ENCODE results near the gene PLEKHG7. TPM values are rescaled to one million over a fixed set of nuclear protein-coding genes. Genes with fewer than 3 reads are reported as not detected.
A peak's percentile ranks its signal among the peaks of the same experiment; 100 is the strongest.

Gene PLEKHG7
- total and polyA plus RNA-seq, 2 experiments from 2014 or later, result not detected

GRCh38 chr12:92674500-92674899 is 28.3 kb upstream of the PLEKHG7 start:
- H3K27ac ChIP-seq, result no peak overlapping the region
- peaks cover 9% of the 10 kb centered on the region for H3K4me1 ChIP-seq (ENCODE audit: low read depth)
- H3K27me3 ChIP-seq, result no peaks in the 10 kb centered on the region
- no peaks in the 10 kb centered on the region for H3K9me3 ChIP-seq (ENCODE audit: low read depth)
- no peak for TF ChIP-seq CTCF (IDR thresholded peaks at IDR 0.05; ENCODE audit: low read depth, low read length)
- no peak overlapping the region for H3K4me3 ChIP-seq
- no peak for DNase-seq (ENCODE audit: low read depth in 1 of 2, low spot score in 1 of 2)
- H3K36me3 ChIP-seq, result no peaks in the 10 kb centered on the region

GRCh38 chr12:92675092-92675865 is 27.5 kb upstream of the PLEKHG7 start:
- Histone ChIP-seq H3K9me3 (ENCODE audit: low read depth) (no peaks in the 10 kb centered on the region), H3K4me1 (ENCODE audit: low read depth) (peaks cover 9% of the 10 kb centered on the region), H3K4me3 (no peak overlapping the region), H3K27me3 (no peaks in the 10 kb centered on the region), H3K36me3 (no peaks in the 10 kb centered on the region), H3K27ac (no peak overlapping the region)
- DNase-seq (ENCODE audit: low read depth in 1 of 2, low spot score in 1 of 2), result no peak
- no peak for TF ChIP-seq CTCF (IDR thresholded peaks at IDR 0.05; ENCODE audit: low read depth, low read length)

GRCh38 chr12:92676710-92677109 is 26.1 kb upstream of the PLEKHG7 start:
- no peak overlapping the region for H3K4me3 ChIP-seq
- H3K27ac ChIP-seq, result no peak overlapping the region
- no peaks in the 10 kb centered on the region for H3K9me3 ChIP-seq (ENCODE audit: low read depth)
- TF ChIP-seq CTCF (IDR thresholded peaks at IDR 0.05; ENCODE audit: low read depth, low read length), result no peak
- no peaks in the 10 kb centered on the region for H3K27me3 ChIP-seq
- H3K4me1 ChIP-seq (ENCODE audit: low read depth), result peaks cover 9% of the 10 kb centered on the region
- DNase-seq (ENCODE audit: low read depth in 1 of 2, low spot score in 1 of 2), result peak in 1 of 2 donors; percentile 7
- H3K36me3 ChIP-seq, result no peaks in the 10 kb centered on the region

- no peaks in the 10 kb centered on the region for H3K27me3 ChIP-seq
- no peak overlapping the region for H3K27ac ChIP-seq
- no peak overlapping the region for H3K4me3 ChIP-seq
- H3K36me3 ChIP-seq, result no peaks in the 10 kb centered on the region
- no peak for TF ChIP-seq CTCF (IDR thresholded peaks at IDR 0.05; ENCODE audit: low read depth, low read length)
- no peaks in the 10 kb centered on the region for H3K9me3 ChIP-seq (ENCODE audit: low read depth)
- no peaks in the 10 kb centered on the region for H3K4me1 ChIP-seq (ENCODE audit: low read depth)
- no peak for DNase-seq (ENCODE audit: low read depth in 1 of 2, low spot score in 1 of 2)
Observed at GRCh38 chr12:92690601-92691000, 12.2 kb upstream of the PLEKHG7 start.

- DNase-seq (ENCODE audit: low read depth in 1 of 2, low spot score in 1 of 2), result no peak
- no peaks in the 10 kb centered on the region for H3K36me3 ChIP-seq
- H3K4me3 ChIP-seq, result no peak overlapping the region
- H3K27ac ChIP-seq, result no peak overlapping the region
- TF ChIP-seq CTCF (IDR thresholded peaks at IDR 0.05; ENCODE audit: low read depth, low read length), result no peak
- no peaks in the 10 kb centered on the region for H3K9me3 ChIP-seq (ENCODE audit: low read depth)
- H3K4me1 ChIP-seq (ENCODE audit: low read depth), result no peaks in the 10 kb centered on the region
- no peaks in the 10 kb centered on the region for H3K27me3 ChIP-seq
Observed at GRCh38 chr12:92695056-92695455, 7.7 kb upstream of the PLEKHG7 start.

All from cardiac muscle cell (in vitro differentiated cells and primary cell).